Trophoblast cell (in vitro differentiated cells and primary cell): Measurements from ENCODE around the gene SGCD.
"Not testable (repeated sequence)": the region's sequence is repeated elsewhere in the genome, so short reads cannot be mapped to it uniquely, and the experiment has no call there.

Source experiments
- DNase-seq, 2 donors: peaks; one replicate each; pipeline ENCODE4 v3.0.0-alpha.2; 2016
- H2AFZ ChIP-seq: 2 replicates; pipeline ENCODE4 v1.6.1; 2013; ENCODE audit warnings: low read length, moderate library complexity, mild to moderate bottlenecking; ENCODE audit not compliant: insufficient read depth, poor library complexity
- H2AK5ac ChIP-seq: 2 replicates; pipeline ENCODE4 v1.6.1; 2013; ENCODE audit warnings: mild to moderate bottlenecking, low read length
- H2BK120ac ChIP-seq: 2 replicates; pipeline ENCODE4 v1.6.1; 2013; ENCODE audit warnings: low read length, mild to moderate bottlenecking, moderate library complexity; ENCODE audit not compliant: insufficient read depth, poor library complexity
- H2BK12ac ChIP-seq: 2 replicates; pipeline ENCODE4 v1.6.1; 2013; ENCODE audit warnings: mild to moderate bottlenecking, low read length, moderate library complexity
- H2BK5ac ChIP-seq: 2 replicates; pipeline ENCODE4 v1.6.1; 2013; ENCODE audit warnings: low read length, low read depth, moderate library complexity, mild to moderate bottlenecking; ENCODE audit not compliant: poor library complexity
- H3K14ac ChIP-seq: 2 replicates; pipeline ENCODE4 v1.6.1; 2013; ENCODE audit warnings: mild to moderate bottlenecking, low read length
- H3K18ac ChIP-seq: 2 replicates; pipeline ENCODE4 v1.6.1; 2013; ENCODE audit warnings: mild to moderate bottlenecking, low read length
- H3K23ac ChIP-seq: 2 replicates; pipeline ENCODE4 v1.6.1; 2013; ENCODE audit warnings: low read length
- H3K27ac ChIP-seq: 2 replicates; pipeline ENCODE4 v1.5.1; 2013; ENCODE audit warnings: low read depth, mild to moderate bottlenecking, inconsistent platforms, low read length, moderate library complexity
- H3K27me3 ChIP-seq: 2 replicates; pipeline ENCODE4 v1.6.1; 2013; ENCODE audit warnings: inconsistent platforms, mild to moderate bottlenecking, low read length, moderate library complexity; ENCODE audit not compliant: insufficient read depth
- H3K36me3 ChIP-seq, 2 experiments: 1 replicate in 1 of 2; 2 replicates in 1 of 2; pipeline ENCODE4 v1.6.1; 2013; ENCODE audit warnings: low read length in 2 of 2, mild to moderate bottlenecking in 2 of 2, moderate library complexity in 1 of 2; ENCODE audit not compliant: insufficient read depth in 2 of 2, control insufficient read depth in 1 of 2
- H3K4ac ChIP-seq: 2 replicates; pipeline ENCODE4 v1.6.1; 2013; ENCODE audit warnings: low read depth, mild to moderate bottlenecking, low read length, moderate library complexity
- H3K4me1 ChIP-seq, 2 experiments: 1 replicate in 1 of 2; 2 replicates in 1 of 2; pipeline ENCODE4 v1.6.1; 2013; ENCODE audit warnings: low read length in 2 of 2, mild to moderate bottlenecking in 2 of 2, moderate library complexity in 1 of 2; ENCODE audit not compliant: insufficient read depth in 2 of 2, control insufficient read depth in 1 of 2
- H3K4me2 ChIP-seq: 2 replicates; pipeline ENCODE4 v1.6.1; 2013; ENCODE audit warnings: inconsistent platforms, mild to moderate bottlenecking, low read length, moderate library complexity
- H3K4me3 ChIP-seq: 2 replicates; pipeline ENCODE4 v1.5.1; 2013; ENCODE audit warnings: mild to moderate bottlenecking, low read depth, low read length, inconsistent platforms
- H3K79me1 ChIP-seq: one replicate; pipeline ENCODE4 v1.6.1; 2013; ENCODE audit warnings: low read length
- H3K79me2 ChIP-seq: 2 replicates; pipeline ENCODE4 v1.6.1; 2013; ENCODE audit warnings: low read length, mild to moderate bottlenecking; ENCODE audit not compliant: control insufficient read depth, insufficient read depth, poor library complexity
- H3K9ac ChIP-seq: 2 replicates; pipeline ENCODE4 v1.6.1; 2013; ENCODE audit warnings: mild to moderate bottlenecking, low read length
- H3K9me3 ChIP-seq: 2 replicates; pipeline ENCODE4 v1.6.1; 2013; ENCODE audit warnings: low read depth, mild to moderate bottlenecking, control low read depth, inconsistent platforms, low read length; ENCODE audit not compliant: insufficient read depth
- H4K12ac ChIP-seq: 2 replicates; pipeline ENCODE4 v1.6.1; 2013; ENCODE audit warnings: low read depth, mild to moderate bottlenecking, low read length, moderate library complexity
- H4K8ac ChIP-seq: 2 replicates; pipeline ENCODE4 v1.6.1; 2013; ENCODE audit warnings: low read depth, mild to moderate bottlenecking, low read length, moderate library complexity
- H4K91ac ChIP-seq: one replicate; pipeline ENCODE4 v1.6.1; 2013; ENCODE audit warnings: low read depth, mild to moderate bottlenecking, low read length, moderate library complexity
- WGBS: extraction: QIAGEN DNeasy Blood & Tissue Kit; methylation state at CpG from one replicate; pipeline ENCODE4 v1.1.7; 2013; ENCODE audit warnings: missing lambda C conversion rate; ENCODE audit not compliant: insufficient read length, insufficient coverage; ENCODE audit errors: extremely low coverage; 5-methylcytosine and 5-hydroxymethylcytosine counted together

Gene SGCD

DNA sequence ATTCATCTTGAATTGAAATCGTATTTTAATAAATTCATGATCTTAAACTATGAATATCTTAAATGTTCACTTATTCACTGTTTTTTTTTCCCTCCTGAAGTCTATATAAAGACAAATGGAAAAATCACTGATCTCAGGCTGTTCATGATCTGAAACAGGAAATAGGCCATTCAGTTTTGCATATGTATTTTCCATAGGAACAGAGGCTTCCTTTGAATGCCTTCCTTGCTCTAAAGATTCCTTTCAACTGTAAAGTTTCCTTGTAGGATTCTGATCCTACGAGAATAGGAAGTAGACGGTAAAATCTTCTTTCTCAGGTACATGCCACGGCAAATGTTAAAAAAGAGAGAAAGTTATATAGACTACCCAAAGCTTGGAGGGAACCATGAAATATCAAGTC lies 328.8 kb downstream of the SGCD start:
- Histone ChIP-seq H3K79me1 (no peaks in the 10 kb centered on the region), H4K12ac (no peak overlapping the region), H3K36me3 (no peaks in the 10 kb centered on the region), H3K18ac (no peak overlapping the region), H3K4me2 (no peak overlapping the region), H3K9me3 (no peaks in the 10 kb centered on the region), H2BK120ac (no peak overlapping the region), H2AK5ac (no peak overlapping the region), H3K9ac (no peak overlapping the region), H2BK5ac (no peak overlapping the region), H3K4me1 (no peaks in the 10 kb centered on the region), H4K8ac (no peak overlapping the region), H2BK12ac (no peak overlapping the region), H2AFZ (no peak overlapping the region), H3K27me3 (no peaks in the 10 kb centered on the region), H3K14ac (no peak overlapping the region), H4K91ac (no peak overlapping the region), H3K4ac (no peak overlapping the region), H3K79me2 (no peaks in the 10 kb centered on the region), H3K23ac (no peak overlapping the region), H3K27ac (no peak overlapping the region), H3K4me3 (no peak overlapping the region)
- no CpG with 5 or more reads among the region's 4 CpGs for WGBS
- no peak for DNase-seq

DNA sequence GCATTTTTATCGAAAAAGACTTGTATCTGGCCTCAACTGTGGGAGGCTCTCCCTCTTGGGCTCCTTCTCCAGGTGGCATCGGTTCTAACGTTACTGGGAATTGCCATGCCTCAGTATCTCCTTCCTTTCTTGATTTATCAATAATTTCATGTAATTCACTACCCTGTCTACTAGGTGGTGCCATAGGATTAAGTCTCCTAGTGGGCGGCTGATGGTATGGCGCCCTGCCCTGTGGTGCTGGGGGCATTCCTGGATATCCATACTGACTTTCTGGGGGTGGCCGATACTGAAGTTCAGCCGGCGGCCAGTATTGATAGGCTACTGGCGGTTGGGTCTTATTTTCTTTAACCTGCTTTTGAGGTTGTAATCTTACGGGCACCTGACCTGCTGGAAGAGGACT lies 337.9 kb downstream of the SGCD start:
- no CpG with 5 or more reads among the region's 10 CpGs for WGBS
- not testable (repeated sequence) for H3K9ac ChIP-seq, DNase-seq

GRCh38 chr5:156666686-156667085 lies 339.7 kb downstream of the SGCD start:
- H3K27me3 ChIP-seq, H3K18ac ChIP-seq, H3K36me3 ChIP-seq, H3K4ac ChIP-seq, H4K91ac ChIP-seq, H4K8ac ChIP-seq, H2BK5ac ChIP-seq, H3K4me3 ChIP-seq, H2BK120ac ChIP-seq, H3K14ac ChIP-seq, H3K4me2 ChIP-seq, H3K9me3 ChIP-seq, H2AFZ ChIP-seq, H3K79me1 ChIP-seq, H2BK12ac ChIP-seq, H4K12ac ChIP-seq, H3K9ac ChIP-seq, H3K23ac ChIP-seq, H3K27ac ChIP-seq, H2AK5ac ChIP-seq, H3K79me2 ChIP-seq, H3K4me1 ChIP-seq, DNase-seq: not testable (repeated sequence)
- WGBS: no CpG with 5 or more reads among the region's 3 CpGs

More for the DNA sequence above, 337.9 kb downstream of the SGCD start:
- H3K4ac ChIP-seq, H2AFZ ChIP-seq, H3K79me1 ChIP-seq, H4K12ac ChIP-seq, H3K4me2 ChIP-seq, H2BK12ac ChIP-seq, H2BK120ac ChIP-seq, H3K4me3 ChIP-seq, H3K23ac ChIP-seq, H3K4me1 ChIP-seq, H3K27me3 ChIP-seq, H2AK5ac ChIP-seq, H3K36me3 ChIP-seq, H4K8ac ChIP-seq, H3K14ac ChIP-seq, H3K79me2 ChIP-seq, H3K27ac ChIP-seq, H2BK5ac ChIP-seq, H4K91ac ChIP-seq, H3K18ac ChIP-seq, H3K9me3 ChIP-seq: not testable (repeated sequence)

GRCh38 chr5:156667616-156668015 lies 340.7 kb downstream of the SGCD start:
- no peak overlapping the region for H3K4ac ChIP-seq
- no peak overlapping the region for H3K27ac ChIP-seq
- H3K36me3 ChIP-seq: no peaks in the 10 kb centered on the region
- H3K18ac ChIP-seq: no peak overlapping the region
- H2AK5ac ChIP-seq: no peak overlapping the region
- H4K8ac ChIP-seq: no peak overlapping the region
- H3K79me1 ChIP-seq: no peaks in the 10 kb centered on the region
- H3K4me2 ChIP-seq: no peak overlapping the region
- no peaks in the 10 kb centered on the region for H3K27me3 ChIP-seq
- H4K12ac ChIP-seq: no peak overlapping the region
- no peaks in the 10 kb centered on the region for H3K4me1 ChIP-seq
- no peaks in the 10 kb centered on the region for H3K9me3 ChIP-seq
- no peak overlapping the region for H3K4me3 ChIP-seq
- no peak overlapping the region for H3K9ac ChIP-seq
- H2BK12ac ChIP-seq: no peak overlapping the region
- WGBS: no CpG with 5 or more reads among the region's 3 CpGs
- H3K79me2 ChIP-seq: no peaks in the 10 kb centered on the region
- no peak overlapping the region for H3K23ac ChIP-seq
- no peak overlapping the region for H2BK5ac ChIP-seq
- H3K14ac ChIP-seq: no peak overlapping the region
- H2AFZ ChIP-seq: no peak overlapping the region
- no peak for DNase-seq
- no peak overlapping the region for H4K91ac ChIP-seq
- no peak overlapping the region for H2BK120ac ChIP-seq

DNA sequence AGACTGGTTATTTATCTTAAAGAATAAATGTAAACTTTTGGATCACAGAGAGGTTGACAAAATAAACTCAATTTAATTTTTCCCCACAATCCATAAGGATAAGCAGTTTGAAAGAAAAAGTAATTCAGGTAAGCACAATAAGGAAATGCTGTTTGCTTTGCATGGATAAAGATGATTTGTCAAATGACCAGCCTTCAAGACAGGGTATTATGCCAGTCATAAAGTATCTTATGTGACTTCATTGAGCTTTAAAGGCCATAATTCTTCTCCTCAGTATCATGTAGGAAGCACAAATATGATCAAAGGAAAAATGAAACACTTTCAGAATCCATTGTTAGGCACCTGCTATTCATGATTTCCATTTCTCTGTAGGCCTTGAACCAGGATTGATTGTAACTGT lies 342.5 kb downstream of the SGCD start:
- no peak overlapping the region for H3K4me2 ChIP-seq
- H3K79me1 ChIP-seq: no peaks in the 10 kb centered on the region
- no peak overlapping the region for H4K91ac ChIP-seq
- no peak overlapping the region for H3K18ac ChIP-seq
- no peak overlapping the region for H3K4me3 ChIP-seq
- H2BK12ac ChIP-seq: no peak overlapping the region
- no peak overlapping the region for H4K12ac ChIP-seq
- no peak overlapping the region for H2AFZ ChIP-seq
- no peaks in the 10 kb centered on the region for H3K79me2 ChIP-seq
- H4K8ac ChIP-seq: no peak overlapping the region
- DNase-seq: no peak
- no peak overlapping the region for H3K9ac ChIP-seq
- H3K14ac ChIP-seq: no peak overlapping the region
- H3K27me3 ChIP-seq: no peaks in the 10 kb centered on the region
- H2BK5ac ChIP-seq: no peak overlapping the region
- H3K9me3 ChIP-seq: no peaks in the 10 kb centered on the region
- no peak overlapping the region for H2AK5ac ChIP-seq
- no peak overlapping the region for H3K4ac ChIP-seq
- no peaks in the 10 kb centered on the region for H3K4me1 ChIP-seq
- H3K23ac ChIP-seq: no peak overlapping the region
- H3K27ac ChIP-seq: no peak overlapping the region
- H2BK120ac ChIP-seq: no peak overlapping the region
- no peaks in the 10 kb centered on the region for H3K36me3 ChIP-seq
